ENCODE results near the gene ERVFRD-1.

DNA sequence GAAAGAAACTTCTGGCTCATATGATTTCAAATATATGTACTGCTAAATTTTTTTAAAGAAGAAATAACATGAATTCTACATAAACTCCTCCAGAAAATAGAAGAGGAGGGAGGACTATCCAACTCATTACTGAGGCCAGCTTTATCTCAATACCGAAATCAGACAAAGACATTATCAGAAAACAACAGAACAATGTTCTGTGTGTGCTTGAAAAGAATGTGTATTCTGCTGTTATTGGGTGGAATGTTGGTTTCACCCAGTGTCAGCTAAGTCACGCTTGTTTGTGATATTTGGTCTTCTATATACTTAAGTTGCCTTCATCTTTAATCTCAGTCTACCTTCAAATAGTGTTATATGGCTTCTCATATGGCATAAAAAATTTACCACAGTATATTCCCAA, 48.8 kb downstream of the ERVFRD-1 start:
- TF ChIP-seq, protein P1, sequence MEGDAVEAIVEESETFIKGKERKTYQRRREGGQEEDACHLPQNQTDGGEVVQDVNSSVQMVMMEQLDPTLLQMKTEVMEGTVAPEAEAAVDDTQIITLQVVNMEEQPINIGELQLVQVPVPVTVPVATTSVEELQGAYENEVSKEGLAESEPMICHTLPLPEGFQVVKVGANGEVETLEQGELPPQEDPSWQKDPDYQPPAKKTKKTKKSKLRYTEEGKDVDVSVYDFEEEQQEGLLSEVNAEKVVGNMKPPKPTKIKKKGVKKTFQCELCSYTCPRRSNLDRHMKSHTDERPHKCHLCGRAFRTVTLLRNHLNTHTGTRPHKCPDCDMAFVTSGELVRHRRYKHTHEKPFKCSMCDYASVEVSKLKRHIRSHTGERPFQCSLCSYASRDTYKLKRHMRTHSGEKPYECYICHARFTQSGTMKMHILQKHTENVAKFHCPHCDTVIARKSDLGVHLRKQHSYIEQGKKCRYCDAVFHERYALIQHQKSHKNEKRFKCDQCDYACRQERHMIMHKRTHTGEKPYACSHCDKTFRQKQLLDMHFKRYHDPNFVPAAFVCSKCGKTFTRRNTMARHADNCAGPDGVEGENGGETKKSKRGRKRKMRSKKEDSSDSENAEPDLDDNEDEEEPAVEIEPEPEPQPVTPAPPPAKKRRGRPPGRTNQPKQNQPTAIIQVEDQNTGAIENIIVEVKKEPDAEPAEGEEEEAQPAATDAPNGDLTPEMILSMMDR (IDR thresholded peaks at IDR 0.05), result no peak
- TF ChIP-seq POLR2A (IDR thresholded peaks at IDR 0.05), result no peak
